Esophagus muscularis mucosa (tissue), 4 donors: Measurements from ENCODE around the gene OLFML2B.

Experiments used
- EP300 ChIP-seq: sonication (generic); formaldehyde crosslinking; IDR thresholded peaks from one replicate; pipeline ENCODE4 v1.6.1; 2017; ENCODE audit warnings: antibody characterized with exemption
- POLR2A ChIP-seq: fragments of 450-650 bp; IDR thresholded peaks from one replicate; pipeline ENCODE4 v1.6.1; 2017; ENCODE audit warnings: antibody characterized with exemption, moderate library complexity, mild to moderate bottlenecking, low read depth
- POLR2AphosphoS5 ChIP-seq, 2 donors: sonication (generic); formaldehyde crosslinking; IDR thresholded peaks; one replicate each; pipeline ENCODE4 v1.6.1; 2017; ENCODE audit warnings: antibody characterized with exemption in 2 of 2
- TF ChIP-seq, protein P1 (sequence below), 3 experiments: fragments of 200-600 bp in 2 of 3; fragments of 450-650 bp in 1 of 3; sonication (generic) in 2 of 3; IDR thresholded peaks; one replicate each; pipeline ENCODE4 v1.5.1; 2017 to 2019; ENCODE audit warnings: antibody characterized with exemption in 3 of 3, mild to moderate bottlenecking in 2 of 3, moderate library complexity in 1 of 3

- TF ChIP-seq, protein P1, sequence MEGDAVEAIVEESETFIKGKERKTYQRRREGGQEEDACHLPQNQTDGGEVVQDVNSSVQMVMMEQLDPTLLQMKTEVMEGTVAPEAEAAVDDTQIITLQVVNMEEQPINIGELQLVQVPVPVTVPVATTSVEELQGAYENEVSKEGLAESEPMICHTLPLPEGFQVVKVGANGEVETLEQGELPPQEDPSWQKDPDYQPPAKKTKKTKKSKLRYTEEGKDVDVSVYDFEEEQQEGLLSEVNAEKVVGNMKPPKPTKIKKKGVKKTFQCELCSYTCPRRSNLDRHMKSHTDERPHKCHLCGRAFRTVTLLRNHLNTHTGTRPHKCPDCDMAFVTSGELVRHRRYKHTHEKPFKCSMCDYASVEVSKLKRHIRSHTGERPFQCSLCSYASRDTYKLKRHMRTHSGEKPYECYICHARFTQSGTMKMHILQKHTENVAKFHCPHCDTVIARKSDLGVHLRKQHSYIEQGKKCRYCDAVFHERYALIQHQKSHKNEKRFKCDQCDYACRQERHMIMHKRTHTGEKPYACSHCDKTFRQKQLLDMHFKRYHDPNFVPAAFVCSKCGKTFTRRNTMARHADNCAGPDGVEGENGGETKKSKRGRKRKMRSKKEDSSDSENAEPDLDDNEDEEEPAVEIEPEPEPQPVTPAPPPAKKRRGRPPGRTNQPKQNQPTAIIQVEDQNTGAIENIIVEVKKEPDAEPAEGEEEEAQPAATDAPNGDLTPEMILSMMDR (IDR thresholded peaks at IDR 0.05) = no peak
- TF ChIP-seq POLR2AphosphoS5 (IDR thresholded peaks at IDR 0.05) (no peak), POLR2A (no peak), EP300 (no peak)
These were observed 23.3 kb upstream of the OLFML2B start for GRCh38 chr1:162046921-162047320.
